ENCODE data around the gene THAP3.
"Not testable (repeated sequence)": the region's sequence is repeated elsewhere in the genome, so short reads cannot be mapped to it uniquely, and the experiment has no call there.

Gene THAP3

DNA sequence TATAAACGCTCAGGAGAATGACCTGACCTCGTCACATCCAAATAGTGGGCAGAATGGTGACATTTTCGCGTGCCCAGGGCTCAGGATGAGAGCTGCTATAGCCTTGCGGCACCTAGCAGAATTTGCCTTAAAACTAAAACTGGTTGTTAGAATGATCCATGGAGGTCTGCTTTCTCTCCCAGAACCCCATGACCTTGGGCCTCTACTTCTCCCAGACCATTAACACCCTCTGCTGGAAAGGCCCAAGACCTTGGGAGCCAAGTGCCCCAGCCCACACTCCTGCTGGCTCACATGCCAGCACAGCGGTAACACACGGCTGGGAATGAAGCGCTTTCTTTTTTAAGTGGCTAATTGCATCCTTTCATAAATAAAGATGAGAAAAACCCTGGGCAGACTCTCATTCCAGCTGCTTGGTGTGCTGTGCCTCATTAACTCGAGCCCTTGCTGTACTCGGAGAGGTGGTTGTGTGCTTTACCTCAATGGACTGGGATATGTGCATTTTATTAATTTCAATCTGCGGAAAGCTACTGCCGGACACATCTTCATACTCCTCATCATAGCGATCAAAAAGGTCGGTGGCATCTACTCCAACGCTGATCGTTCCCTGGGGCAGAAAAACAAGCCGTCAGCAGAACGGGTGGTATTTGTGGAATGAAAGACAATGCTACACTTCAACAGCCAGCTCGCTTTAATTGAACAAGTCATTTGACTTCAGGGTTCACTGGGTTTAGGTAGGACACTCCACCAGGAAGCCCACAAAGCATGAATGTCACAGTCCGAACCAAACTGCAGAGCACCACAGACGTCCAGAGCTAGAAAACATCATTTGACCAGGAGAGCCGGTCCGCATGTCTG is 29.0 kb downstream of the THAP3 start:
- Histone ChIP-seq H3K4me1 (ENCODE audit: insufficient read depth, low read length) (no peaks in the 10 kb centered on the region), H3K9me3 (ENCODE audit: control insufficient read depth, insufficient read depth, low read length) (no peaks in the 10 kb centered on the region), H3K9ac (ENCODE audit: low read depth, low read length) (no peak overlapping the region), H3K36me3 (ENCODE audit: insufficient read depth, low read length) (peaks cover 20% of the 10 kb centered on the region; the same call in 1 of the 2 replicates)

DNA sequence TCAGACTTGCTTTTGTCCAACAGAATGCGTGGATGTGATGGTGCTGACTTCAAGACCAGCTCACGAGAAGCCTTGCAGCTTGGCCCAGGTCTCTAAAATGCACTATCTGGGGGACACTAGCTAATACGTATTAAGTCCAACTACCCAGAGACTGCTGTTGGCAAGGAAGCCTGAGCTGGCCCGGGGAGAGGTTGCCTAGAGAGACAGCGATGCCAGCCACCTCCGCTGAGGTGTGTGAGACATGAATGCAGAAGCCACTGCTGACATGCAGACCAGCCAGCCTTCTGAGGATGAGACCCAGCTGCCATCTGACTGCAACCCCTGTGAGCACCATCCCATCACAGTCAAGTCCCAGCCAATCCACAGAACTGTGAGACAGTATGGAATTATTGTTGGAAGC is 32.5 kb downstream of the THAP3 start:
- no peak overlapping the region for H3K9ac ChIP-seq (ENCODE audit: low read depth, low read length)
- H3K4me1 ChIP-seq (ENCODE audit: insufficient read depth, low read length) = no peaks in the 10 kb centered on the region
- peaks cover 17% of the 10 kb centered on the region; the same call in 1 of the 2 replicates for H3K36me3 ChIP-seq (ENCODE audit: insufficient read depth, low read length)
- no peaks in the 10 kb centered on the region for H3K9me3 ChIP-seq (ENCODE audit: control insufficient read depth, insufficient read depth, low read length)

DNA sequence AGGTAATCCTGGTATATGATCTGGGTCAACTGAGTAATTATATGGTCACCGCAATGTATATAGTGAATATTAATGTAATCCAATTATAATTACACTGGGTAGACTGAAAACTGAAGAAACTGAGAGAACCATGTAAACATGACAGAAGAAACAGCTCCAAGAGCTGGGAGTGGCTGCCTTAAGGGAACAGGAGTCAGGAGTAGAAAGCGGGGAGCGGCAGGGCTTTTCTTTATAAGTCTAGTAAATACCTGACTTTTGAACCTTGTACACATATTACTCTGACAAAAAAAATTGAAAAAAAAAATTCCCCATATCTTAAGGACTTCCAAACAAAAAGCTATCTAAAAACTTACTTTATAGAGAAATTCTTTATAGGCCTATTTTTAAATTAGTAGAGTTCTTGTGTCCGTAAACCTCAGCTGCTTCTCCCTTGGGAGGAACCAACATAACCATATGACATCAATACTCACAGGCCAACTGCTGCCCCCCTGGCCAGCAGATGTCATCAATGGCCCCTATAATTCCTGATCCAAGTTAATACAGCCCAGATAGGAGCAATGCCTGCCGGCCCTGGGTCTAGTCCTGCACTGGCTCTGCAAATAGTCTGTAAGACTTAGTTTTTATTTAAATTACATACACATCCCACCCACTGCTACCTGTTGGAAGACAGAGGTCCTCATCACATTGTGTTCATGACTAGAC is 33.8 kb downstream of the THAP3 start:
- no peaks in the 10 kb centered on the region for H3K4me1 ChIP-seq (ENCODE audit: insufficient read depth, low read length)
- no peaks in the 10 kb centered on the region for H3K9me3 ChIP-seq (ENCODE audit: control insufficient read depth, insufficient read depth, low read length)
- no peak overlapping the region for H3K9ac ChIP-seq (ENCODE audit: low read depth, low read length)
- H3K36me3 ChIP-seq (ENCODE audit: insufficient read depth, low read length) = peaks cover 5% of the 10 kb centered on the region; the same call in 1 of the 2 replicates

DNA sequence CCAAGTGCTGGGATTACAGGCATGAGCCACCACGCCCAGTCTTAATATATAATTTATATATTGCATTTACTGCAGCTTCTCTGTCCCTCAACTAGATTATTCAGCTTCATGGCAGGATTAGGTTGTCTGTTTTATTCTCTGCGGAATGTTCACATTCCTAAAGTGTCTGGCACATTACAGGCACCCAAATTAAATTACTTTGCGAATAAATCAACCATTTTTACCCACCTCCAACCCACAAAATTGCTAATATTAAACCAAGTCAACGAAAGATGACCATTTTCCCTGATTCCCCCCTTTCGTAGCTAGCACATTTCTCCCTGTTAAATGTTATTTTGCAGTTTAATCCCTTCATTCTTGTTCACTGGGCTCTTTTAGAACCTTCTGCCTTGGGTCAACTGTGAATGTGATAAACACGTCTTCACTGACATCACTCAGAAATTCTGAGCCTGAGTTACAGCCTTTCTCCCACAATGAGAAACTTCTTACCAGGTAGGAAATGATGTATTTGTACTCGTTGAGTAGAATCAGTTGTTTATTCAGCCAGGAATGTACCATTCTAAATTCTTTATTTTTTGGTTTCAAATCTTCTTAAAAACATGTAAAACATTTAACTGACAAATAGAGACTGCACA is 35.9 kb downstream of the THAP3 start:
- Histone ChIP-seq H3K9ac (ENCODE audit: low read depth, low read length) (no peak overlapping the region), H3K36me3 (ENCODE audit: insufficient read depth, low read length) (peaks cover 3% of the 10 kb centered on the region; the same call in 1 of the 2 replicates), H3K9me3 (ENCODE audit: control insufficient read depth, insufficient read depth, low read length) (no peaks in the 10 kb centered on the region)

DNA sequence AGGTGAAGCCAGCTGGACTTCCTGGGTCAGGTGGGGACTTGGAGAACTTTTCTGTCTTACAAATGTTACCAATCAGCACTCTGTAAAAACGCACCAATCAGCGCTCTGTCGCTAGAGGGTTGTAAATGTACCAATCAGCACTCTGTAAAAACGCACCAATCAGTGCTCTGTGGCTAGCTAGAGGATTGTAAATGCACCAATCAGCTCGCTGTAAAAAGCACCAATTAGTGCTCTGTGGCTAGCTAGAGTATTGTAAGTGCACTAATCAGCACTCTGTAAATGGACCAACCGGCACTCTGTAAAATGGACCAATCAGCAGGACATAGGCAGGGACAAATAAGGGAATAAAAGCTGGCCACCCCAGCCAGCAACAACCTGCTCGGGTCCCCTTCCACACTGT is 37.8 kb downstream of the THAP3 start:
- H3K9me3 ChIP-seq (ENCODE audit: control insufficient read depth, insufficient read depth, low read length); H3K36me3 ChIP-seq (ENCODE audit: insufficient read depth, low read length); H3K9ac ChIP-seq (ENCODE audit: low read depth, low read length); H3K4me1 ChIP-seq (ENCODE audit: insufficient read depth, low read length): not testable (repeated sequence)

More for the DNA sequence above, 35.9 kb downstream of the THAP3 start:
- H3K4me1 ChIP-seq (ENCODE audit: insufficient read depth, low read length) = no peaks in the 10 kb centered on the region

DNA sequence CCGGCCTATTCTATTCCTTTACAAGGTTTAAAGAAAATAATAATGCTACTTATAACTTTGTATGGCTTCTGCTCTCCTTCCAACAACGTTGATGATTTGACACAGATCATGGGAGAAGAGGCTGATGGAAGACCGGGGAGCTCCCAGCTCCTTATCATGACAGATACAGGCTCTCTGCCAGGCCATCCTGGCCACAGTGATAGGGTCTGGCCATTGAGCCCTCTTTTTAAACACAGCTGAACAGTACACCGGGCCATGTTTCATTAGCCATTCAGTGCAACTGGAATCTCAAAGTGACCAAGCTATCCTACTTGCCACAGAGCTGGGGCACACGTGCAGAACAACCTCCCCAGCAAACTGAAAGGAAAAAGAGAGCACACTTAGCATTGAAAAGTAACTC is 42.0 kb downstream of the THAP3 start:
- peaks cover 7% of the 10 kb centered on the region; the same call in 1 of the 2 replicates for H3K36me3 ChIP-seq (ENCODE audit: insufficient read depth, low read length)
- H3K9me3 ChIP-seq (ENCODE audit: control insufficient read depth, insufficient read depth, low read length) = no peaks in the 10 kb centered on the region
- H3K9ac ChIP-seq (ENCODE audit: low read depth, low read length) = no peak overlapping the region
- no peaks in the 10 kb centered on the region for H3K4me1 ChIP-seq (ENCODE audit: insufficient read depth, low read length)

DNA sequence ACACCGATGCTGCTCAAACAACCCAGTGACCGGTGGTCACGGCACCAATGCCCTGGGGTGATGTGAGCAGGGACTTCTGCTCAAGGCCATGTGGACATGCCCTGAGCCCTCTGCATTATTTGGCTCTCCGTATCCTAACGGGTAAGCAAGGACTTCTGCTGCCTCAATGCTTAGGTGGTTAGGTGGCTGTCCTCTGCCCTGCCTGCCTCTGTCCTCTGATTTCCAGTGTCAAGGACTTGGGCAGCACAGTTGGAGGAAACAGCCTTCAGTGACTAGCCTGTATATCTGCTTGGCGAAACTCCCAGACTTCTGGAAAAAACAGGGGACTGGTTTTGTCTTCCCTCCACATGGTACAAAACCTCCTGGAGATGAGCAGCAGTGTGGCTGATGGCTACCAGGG is 42.5 kb downstream of the THAP3 start:
- Histone ChIP-seq H3K9ac (ENCODE audit: low read depth, low read length) (no peak overlapping the region), H3K36me3 (ENCODE audit: insufficient read depth, low read length) (peaks cover 7% of the 10 kb centered on the region; the same call in 1 of the 2 replicates), H3K9me3 (ENCODE audit: control insufficient read depth, insufficient read depth, low read length) (no peaks in the 10 kb centered on the region), H3K4me1 (ENCODE audit: insufficient read depth, low read length) (no peaks in the 10 kb centered on the region)

DNA sequence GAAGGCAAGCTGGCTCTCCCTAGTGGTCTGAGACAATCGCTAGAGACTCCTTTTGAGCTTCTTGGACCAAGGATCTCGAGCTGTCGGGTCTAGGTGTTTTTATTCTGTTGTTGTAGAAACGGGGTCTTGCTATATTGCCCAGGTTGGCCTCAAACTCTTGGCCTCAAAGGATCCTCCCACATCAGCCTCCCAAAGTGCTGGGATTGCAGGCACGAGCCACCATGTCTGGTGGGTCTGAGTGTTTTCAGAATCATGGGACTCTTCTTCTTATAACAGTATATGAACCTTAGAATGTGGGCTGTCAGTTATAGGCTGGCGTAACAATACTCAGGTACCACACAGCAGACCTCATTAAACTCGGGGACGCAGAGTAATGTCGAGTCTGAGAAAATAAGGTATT is 43.8 kb downstream of the THAP3 start:
- H3K4me1 ChIP-seq (ENCODE audit: insufficient read depth, low read length) = no peaks in the 10 kb centered on the region
- H3K9ac ChIP-seq (ENCODE audit: low read depth, low read length) = no peak overlapping the region
- H3K9me3 ChIP-seq (ENCODE audit: control insufficient read depth, insufficient read depth, low read length) = no peaks in the 10 kb centered on the region
- H3K36me3 ChIP-seq (ENCODE audit: insufficient read depth, low read length) = peaks cover 7% of the 10 kb centered on the region; the same call in 1 of the 2 replicates

DNA sequence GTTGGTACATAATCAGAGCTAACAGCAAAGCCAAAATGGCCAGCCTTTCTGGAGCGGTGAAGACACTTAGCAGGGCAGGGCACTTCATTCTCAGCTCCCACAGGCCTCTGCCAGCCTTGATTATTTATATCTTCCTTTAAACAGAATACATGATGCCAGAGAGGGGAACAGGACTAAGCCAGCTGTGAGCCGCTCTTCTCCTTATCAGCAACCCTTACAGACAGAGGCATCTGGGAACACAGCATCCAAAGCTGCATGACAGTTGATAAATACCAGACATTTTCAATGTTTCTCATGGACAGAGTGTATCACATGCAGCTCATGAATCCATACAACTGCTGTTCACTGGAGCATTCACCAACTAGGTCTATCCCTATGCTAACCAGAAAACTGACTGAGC is 47.9 kb downstream of the THAP3 start:
- Histone ChIP-seq H3K9ac (ENCODE audit: low read depth, low read length) (no peak overlapping the region), H3K4me1 (ENCODE audit: insufficient read depth, low read length) (no peaks in the 10 kb centered on the region), H3K36me3 (ENCODE audit: insufficient read depth, low read length) (peaks cover 3% of the 10 kb centered on the region), H3K9me3 (ENCODE audit: control insufficient read depth, insufficient read depth, low read length) (no peaks in the 10 kb centered on the region)

DNA sequence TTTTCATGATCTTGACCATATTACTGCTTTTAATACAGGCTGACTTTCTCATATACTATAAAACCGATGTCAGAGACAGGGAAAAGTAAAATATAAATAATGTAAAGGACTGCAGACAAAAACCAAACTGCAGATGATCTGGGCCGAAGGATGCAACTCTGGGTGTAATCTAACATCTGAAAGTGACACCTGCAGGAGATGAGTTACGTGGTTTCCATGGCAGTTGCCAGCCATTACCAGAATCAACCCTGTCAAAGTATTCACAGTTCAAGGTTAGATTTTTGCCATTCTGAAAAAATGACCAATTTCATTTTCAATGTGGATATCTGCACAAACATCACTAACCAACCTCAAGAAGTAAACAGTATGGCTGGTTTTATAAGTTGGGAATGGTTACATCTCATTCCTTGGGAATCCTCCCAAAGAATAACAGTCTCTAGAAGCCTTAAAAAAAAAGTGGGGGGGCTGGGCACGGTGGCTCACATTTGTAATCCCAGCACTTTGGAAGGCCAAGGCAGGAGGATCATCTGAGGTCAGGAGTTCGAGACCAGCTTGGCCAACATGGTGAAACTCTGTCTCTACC is 49.2 kb downstream of the THAP3 start:
- Histone ChIP-seq H3K9me3 (ENCODE audit: control insufficient read depth, insufficient read depth, low read length) (no peaks in the 10 kb centered on the region), H3K4me1 (ENCODE audit: insufficient read depth, low read length) (no peaks in the 10 kb centered on the region), H3K9ac (ENCODE audit: low read depth, low read length) (no peak overlapping the region), H3K36me3 (ENCODE audit: insufficient read depth, low read length) (peaks cover 12% of the 10 kb centered on the region)

DNA sequence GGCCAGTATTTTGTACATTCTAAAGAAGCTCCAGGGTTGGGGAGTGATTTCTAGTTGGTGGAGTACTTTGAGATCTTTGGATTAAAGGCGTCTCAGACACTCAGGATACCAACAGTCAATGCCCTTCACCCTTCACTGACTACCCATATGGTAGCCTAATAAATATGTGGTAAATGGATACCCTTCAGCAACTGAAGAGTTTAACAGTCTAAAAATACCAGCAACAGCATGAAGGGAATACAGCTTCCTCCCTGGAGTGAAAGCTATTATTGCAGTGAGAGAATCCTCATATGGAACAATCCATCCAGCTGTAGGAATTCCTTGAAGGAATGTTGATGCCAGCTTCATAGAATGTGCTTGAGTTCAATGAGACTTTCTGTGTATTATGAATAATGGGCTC is 50.1 kb downstream of the THAP3 start:
- H3K4me1 ChIP-seq (ENCODE audit: insufficient read depth, low read length) = no peaks in the 10 kb centered on the region
- H3K9me3 ChIP-seq (ENCODE audit: control insufficient read depth, insufficient read depth, low read length) = no peaks in the 10 kb centered on the region
- peaks cover 20% of the 10 kb centered on the region for H3K36me3 ChIP-seq (ENCODE audit: insufficient read depth, low read length)
- no peak overlapping the region for H3K9ac ChIP-seq (ENCODE audit: low read depth, low read length)

DNA sequence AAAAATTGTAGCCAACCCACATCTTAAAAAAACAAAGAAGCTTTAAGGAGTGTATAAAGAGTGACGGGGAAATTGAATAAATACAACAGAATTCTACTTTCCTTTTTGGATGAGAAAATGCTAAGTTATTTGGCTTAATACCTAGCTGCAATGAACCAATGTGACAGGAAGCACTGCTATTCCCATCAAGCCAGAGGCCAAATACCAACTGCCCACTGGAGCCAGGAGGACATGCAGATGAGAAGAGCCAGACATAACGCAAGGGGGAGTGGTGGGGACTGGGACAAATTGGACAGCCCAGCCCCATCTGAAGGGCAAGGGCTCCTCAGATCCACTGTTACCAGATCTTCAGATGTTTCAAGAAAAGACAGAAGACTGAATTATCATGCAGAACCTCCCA is 51.3 kb downstream of the THAP3 start:
- Histone ChIP-seq H3K36me3 (ENCODE audit: insufficient read depth, low read length) (peaks cover 20% of the 10 kb centered on the region), H3K4me1 (ENCODE audit: insufficient read depth, low read length) (no peaks in the 10 kb centered on the region), H3K9ac (ENCODE audit: low read depth, low read length) (no peak overlapping the region), H3K9me3 (ENCODE audit: control insufficient read depth, insufficient read depth, low read length) (no peaks in the 10 kb centered on the region)

Data from ES-I3 (cell line).